VCaP (cell line): ENCODE data around the gene CCNL1.

Source experiments
- H3K27ac ChIP-seq: fragments of 450-650 bp; 2 replicates; pipeline ENCODE4 v1.5.1; 2017
- TF ChIP-seq, protein P1 (sequence below): fragments of 450-650 bp; conservative IDR thresholded peaks from 2 replicates; pipeline ENCODE4 v1.5.1; 2017; ENCODE audit warnings: mild to moderate bottlenecking, moderate library complexity

Gene CCNL1

GRCh38 chr3:157131861-157132260 lies 28.1 kb downstream of the CCNL1 start:
- H3K27ac ChIP-seq = no peak overlapping the region
- TF ChIP-seq, protein P1, sequence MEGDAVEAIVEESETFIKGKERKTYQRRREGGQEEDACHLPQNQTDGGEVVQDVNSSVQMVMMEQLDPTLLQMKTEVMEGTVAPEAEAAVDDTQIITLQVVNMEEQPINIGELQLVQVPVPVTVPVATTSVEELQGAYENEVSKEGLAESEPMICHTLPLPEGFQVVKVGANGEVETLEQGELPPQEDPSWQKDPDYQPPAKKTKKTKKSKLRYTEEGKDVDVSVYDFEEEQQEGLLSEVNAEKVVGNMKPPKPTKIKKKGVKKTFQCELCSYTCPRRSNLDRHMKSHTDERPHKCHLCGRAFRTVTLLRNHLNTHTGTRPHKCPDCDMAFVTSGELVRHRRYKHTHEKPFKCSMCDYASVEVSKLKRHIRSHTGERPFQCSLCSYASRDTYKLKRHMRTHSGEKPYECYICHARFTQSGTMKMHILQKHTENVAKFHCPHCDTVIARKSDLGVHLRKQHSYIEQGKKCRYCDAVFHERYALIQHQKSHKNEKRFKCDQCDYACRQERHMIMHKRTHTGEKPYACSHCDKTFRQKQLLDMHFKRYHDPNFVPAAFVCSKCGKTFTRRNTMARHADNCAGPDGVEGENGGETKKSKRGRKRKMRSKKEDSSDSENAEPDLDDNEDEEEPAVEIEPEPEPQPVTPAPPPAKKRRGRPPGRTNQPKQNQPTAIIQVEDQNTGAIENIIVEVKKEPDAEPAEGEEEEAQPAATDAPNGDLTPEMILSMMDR = no peak

GRCh38 chr3:157130467-157131251 lies 29.3 kb downstream of the CCNL1 start:
- TF ChIP-seq, protein P1 = peak; percentile 73
- no peak overlapping the region; the same call in 1 of the 2 replicates for H3K27ac ChIP-seq

- H3K27ac ChIP-seq = no peak overlapping the region; the same call in 1 of the 2 replicates
- TF ChIP-seq, protein P1 = no peak
These were observed 30.0 kb downstream of the CCNL1 start for GRCh38 chr3:157129803-157130466.

DNA sequence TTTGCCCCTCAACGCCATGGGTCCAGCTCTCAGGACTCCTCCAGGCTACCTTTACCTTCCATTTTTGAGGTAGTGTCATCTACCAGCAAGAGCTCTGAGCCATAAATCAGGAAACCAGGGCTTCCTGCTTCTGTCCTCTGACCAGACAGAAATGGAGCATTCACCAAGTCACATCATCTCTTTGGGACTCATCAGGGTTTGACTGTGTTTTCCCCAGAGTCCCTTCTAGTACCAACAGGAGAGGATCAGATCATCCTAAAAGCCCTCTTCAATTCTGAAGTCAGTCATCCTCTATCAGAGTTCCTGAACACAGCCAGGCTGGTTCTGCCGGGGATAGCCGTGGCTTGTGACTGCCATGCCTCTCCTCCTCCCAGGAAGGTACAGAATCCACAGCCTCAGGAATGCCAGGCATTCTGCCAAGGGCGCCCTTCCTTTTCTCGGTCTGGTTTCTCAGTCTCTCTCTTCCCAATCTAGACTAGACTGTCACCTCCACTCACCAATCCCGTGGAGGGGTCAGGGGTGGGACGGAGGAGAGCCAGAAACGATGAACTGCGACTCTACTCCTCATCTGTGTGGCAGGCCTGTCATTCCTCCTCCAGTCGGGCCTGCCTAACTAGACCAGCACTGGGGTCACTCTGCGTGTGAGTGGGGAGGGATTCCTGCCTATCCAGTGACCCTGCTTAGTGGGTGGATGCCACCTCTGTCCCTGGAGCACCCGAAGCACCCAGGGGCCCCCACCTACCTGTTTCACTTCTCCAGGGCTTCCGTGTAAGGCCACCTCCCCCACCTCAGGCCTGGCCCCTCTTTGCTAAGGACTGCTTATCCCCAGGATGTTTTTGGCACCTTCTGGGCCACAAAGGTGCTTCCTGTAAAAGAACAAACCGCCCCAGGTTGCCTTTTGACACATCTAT lies 30.9 kb downstream of the CCNL1 start:
- H3K27ac ChIP-seq = peak overlapping the region; percentile 23; the same call in 1 of the 2 replicates
- TF ChIP-seq, protein P1 = no peak

DNA sequence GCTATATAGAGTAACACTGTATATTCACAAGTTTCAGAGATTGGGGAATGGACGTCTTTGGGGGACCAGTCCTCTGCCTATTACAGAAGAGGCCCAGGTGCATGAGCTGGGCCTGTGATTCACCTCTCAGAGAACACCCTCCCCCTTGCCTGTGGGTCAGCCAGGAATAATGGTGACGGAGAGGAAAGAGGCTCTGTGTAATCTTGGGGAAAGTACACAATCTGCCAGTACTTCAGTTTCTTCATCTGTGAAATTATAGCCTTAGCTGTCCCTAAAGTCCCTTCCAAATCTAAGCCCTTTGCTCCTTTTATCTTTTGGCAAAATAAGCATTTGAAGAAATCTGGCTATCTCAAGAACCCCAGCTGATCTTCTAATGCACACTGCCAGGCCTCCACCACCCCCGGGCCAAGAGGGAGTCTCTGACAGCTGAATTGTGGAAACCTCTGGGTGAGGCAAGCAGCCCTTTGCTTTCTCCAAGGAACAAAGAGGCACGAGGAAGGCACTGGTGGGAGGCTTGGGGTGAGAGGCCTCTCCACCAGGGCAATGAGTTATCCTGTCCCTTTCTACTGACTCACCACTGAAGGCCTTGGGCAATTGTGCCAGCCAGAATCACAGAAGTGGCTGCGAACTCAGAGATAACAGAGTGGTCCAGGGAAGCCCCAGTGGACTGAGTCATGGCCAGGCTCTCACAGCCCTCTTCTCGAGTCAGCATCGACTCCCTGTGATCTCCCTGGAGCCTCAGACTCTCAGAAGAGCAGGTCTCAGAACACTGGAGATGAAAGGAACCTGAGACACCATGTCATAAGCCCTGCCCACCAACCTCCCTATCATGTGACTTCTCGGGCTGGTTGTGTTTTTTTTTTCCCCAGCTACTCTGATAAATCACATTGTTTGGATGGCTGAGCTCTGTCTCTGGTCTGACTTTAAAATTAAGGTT lies 31.8 kb downstream of the CCNL1 start:
- H3K27ac ChIP-seq = peak overlapping the region; percentile 23; the same call in 1 of the 2 replicates
- TF ChIP-seq, protein P1 = no peak

DNA sequence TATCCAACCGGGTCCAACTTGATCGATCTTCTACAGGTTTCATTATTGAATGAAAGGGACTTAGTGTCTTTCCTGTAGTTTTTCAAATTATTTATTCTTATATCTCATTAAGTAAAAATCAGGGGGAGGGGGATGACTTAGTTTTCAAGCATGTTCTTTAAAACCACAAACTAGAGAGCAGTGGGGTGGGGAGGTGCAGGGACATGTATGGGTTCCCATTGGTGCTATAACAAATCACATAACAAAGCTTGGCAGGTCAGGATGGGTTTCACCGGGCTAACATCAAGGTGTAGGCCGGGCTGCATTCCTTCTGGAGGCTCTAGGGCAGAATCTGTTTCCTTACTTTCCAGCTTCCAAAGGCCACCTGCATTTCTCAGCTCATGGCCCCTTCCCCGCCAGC lies 32.7 kb downstream of the CCNL1 start:
- H3K27ac ChIP-seq = no peak overlapping the region
- TF ChIP-seq, protein P1 = no peak
